Calu3 (cell line): Measurements from ENCODE around the gene CELA3B. TPM values are rescaled to one million over a fixed set of nuclear protein-coding genes. Genes with fewer than 3 reads are reported as not detected.

ENCODE experiments used
- BruUV-seq: library from RNA; stranded (reverse); fragments of 400-500 nt; replicated peaks from 2 replicates; lab custom pipeline; 2021; lab: Mats Ljungman, UMichigan
- CTCF ChIA-PET: fragments of 300-600 bp; sonication (Branson Sonifier 250); formaldehyde crosslinking; loops from one replicate; lab custom pipeline; 2022; ENCODE audit warnings: antibody characterized with exemption; lab: Charles Lee
- DNase-seq: peaks from one replicate; pipeline ENCODE4 v3.0.0; 2022
- H3K27ac Mint-ChIP-seq: one replicate; pipeline ENCODE4 v1.8.0; 2022; ENCODE audit warnings: mixed read lengths; ENCODE audit not compliant: unreplicated experiment
- H3K27me3 Mint-ChIP-seq: one replicate; pipeline ENCODE4 v1.8.0; 2022; ENCODE audit warnings: mixed read lengths; ENCODE audit not compliant: unreplicated experiment
- H3K36me3 Mint-ChIP-seq: one replicate; pipeline ENCODE4 v1.8.0; 2022; ENCODE audit warnings: mild to moderate bottlenecking, moderate library complexity, mixed read lengths; ENCODE audit not compliant: insufficient read depth, unreplicated experiment
- H3K4me1 Mint-ChIP-seq: one replicate; pipeline ENCODE4 v1.8.0; 2022; ENCODE audit warnings: mild to moderate bottlenecking, low read depth, mixed read lengths; ENCODE audit not compliant: unreplicated experiment
- H3K4me3 Mint-ChIP-seq: one replicate; pipeline ENCODE4 v1.8.0; 2022; ENCODE audit warnings: mild to moderate bottlenecking, low read depth, moderate library complexity, mixed read lengths; ENCODE audit not compliant: unreplicated experiment
- H3K9me3 Mint-ChIP-seq: one replicate; pipeline ENCODE4 v1.8.0; 2022; ENCODE audit warnings: low read depth, mixed read lengths; ENCODE audit not compliant: unreplicated experiment
- intact Hi-C: fragments of 100-400 bp; cut with micrococcal nuclease; formaldehyde crosslinking; loops from one replicate; pipeline ENCODE4 v1.10.0; 2022; ENCODE audit not compliant: unreplicated experiment
- total RNA-seq: library from RNA; stranded (reverse); gene quantifications from 2 replicates; pipeline ENCODE4 v1.2.3, GENCODE V29; 2022
- TF ChIP-seq, protein P1 (sequence below): fragments of 200-600 bp; IDR thresholded peaks from one replicate; pipeline ENCODE4 v1.8.0; 2022; ENCODE audit warnings: antibody characterized with exemption; ENCODE audit not compliant: unreplicated experiment

CELA3B gene
- total RNA-seq, 1 experiment from 2014 or later = not detected

DNA sequence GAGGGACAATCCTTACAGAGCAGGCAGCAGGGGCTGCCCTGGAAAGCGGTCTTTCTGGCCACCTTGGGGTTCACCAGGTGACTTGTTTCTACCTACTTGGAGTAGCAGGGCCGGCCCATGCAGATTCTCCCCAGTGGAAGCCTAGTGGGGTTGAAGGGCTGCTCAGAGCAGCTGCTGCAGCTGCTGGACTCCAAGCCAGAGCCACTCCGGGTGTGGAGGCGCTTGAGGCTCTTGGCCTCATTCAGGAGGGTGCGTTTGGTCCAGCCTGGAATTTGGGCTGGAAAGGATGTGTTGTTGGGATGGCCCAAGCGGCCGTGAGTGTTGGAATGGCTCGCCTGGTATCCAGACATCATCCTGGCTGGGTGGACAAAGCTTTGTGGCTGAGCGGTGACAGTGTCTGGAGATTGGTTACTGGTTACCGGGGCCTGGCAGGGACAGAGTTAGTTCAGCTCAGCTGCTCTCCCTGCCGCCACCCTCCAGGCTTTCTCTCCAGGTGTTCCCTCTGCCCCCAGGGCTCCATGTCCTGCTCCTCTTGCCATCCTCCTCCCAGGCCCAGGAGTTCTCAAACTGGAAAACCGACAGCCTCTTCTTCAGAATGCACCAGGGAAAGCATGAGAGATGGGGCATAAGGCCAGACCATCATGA, 25.5 kb upstream of the CELA3B start:
- TF ChIP-seq, protein P1, sequence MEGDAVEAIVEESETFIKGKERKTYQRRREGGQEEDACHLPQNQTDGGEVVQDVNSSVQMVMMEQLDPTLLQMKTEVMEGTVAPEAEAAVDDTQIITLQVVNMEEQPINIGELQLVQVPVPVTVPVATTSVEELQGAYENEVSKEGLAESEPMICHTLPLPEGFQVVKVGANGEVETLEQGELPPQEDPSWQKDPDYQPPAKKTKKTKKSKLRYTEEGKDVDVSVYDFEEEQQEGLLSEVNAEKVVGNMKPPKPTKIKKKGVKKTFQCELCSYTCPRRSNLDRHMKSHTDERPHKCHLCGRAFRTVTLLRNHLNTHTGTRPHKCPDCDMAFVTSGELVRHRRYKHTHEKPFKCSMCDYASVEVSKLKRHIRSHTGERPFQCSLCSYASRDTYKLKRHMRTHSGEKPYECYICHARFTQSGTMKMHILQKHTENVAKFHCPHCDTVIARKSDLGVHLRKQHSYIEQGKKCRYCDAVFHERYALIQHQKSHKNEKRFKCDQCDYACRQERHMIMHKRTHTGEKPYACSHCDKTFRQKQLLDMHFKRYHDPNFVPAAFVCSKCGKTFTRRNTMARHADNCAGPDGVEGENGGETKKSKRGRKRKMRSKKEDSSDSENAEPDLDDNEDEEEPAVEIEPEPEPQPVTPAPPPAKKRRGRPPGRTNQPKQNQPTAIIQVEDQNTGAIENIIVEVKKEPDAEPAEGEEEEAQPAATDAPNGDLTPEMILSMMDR = no peak
- peaks cover 2% of the 10 kb centered on the region for H3K36me3 Mint-ChIP-seq
- H3K27me3 Mint-ChIP-seq = no peaks in the 10 kb centered on the region
- H3K27ac Mint-ChIP-seq = no peak overlapping the region
- BruUV-seq = no TSS peak
- intact Hi-C loops = no loop called here
- CTCF ChIA-PET = interaction anchor here (0.6 to 0.7 kb wide), 3 partner anchors 100 to 128 kb away, joined by 3 to 4 read pairs (median 3); no protein-coding TSS in a partner anchor
- no peak for DNase-seq
- H3K4me1 Mint-ChIP-seq = peaks cover 2% of the 10 kb centered on the region
- no peak overlapping the region for H3K4me3 Mint-ChIP-seq
- no peaks in the 10 kb centered on the region for H3K9me3 Mint-ChIP-seq

DNA sequence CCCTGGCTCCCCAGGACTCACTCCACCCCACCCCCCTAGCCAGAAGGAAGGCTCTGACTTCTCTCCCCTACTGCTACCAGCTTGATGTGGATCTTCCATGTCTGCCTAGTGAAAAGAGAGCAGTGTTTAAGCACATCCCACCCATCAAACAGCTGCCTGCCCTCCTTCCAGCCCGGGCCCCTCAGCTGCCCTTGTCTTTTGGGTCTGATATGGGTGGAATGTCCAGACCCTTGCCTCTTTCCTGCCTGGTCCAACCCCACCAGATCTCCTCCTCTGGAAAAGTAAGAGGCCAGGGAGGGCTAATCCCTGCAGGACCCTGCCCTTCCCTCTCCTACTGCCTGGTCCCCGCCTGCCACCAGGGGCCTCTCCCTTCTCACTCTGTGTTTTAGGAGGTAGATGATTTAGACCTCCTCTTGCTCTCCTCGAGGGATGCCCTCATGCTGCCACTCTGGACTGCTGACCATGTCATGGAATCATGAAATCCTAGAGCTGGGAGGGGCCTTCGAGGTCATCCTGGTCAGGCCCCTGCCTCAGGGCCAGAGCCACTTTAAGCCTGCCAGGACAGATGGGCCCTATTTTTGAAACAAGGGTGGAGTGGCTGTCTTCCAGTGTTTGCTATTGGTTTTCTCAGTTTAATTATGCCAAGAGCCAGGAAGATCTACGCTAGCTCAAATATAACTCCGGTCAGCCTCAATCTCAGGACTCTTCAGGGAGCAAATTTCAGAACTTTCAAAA, 23.9 kb upstream of the CELA3B start:
- Mint-ChIP-seq H3K4me1 (peaks cover 17% of the 10 kb centered on the region), H3K27me3 (no peaks in the 10 kb centered on the region), H3K27ac (no peak overlapping the region), H3K9me3 (no peaks in the 10 kb centered on the region), H3K4me3 (no peak overlapping the region), H3K36me3 (peaks cover 17% of the 10 kb centered on the region)
- TF ChIP-seq, protein P1 = no peak
- intact Hi-C loops = no loop called here
- CTCF ChIA-PET = no interaction called here
- DNase-seq = no peak
- no TSS peak for BruUV-seq

DNA sequence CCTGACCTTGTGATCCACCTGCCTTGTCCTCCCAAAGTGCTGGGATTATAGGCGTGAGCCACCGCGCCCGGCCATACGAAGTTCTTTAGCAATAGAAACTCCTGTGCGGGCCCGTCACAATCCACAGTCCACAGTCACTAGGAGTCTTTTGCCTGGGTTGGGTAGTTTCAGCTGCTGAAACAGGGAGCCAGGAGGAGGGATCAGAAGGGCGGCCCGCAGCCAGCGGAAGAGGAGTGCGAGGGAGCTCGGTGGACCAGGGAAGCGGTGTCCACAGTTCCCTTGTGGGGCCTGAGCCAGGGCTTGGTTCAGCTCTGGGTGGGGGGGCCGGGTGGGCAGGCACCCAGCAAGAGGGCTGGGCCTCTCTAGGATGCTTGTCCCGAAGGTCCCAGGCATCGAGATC, 21.8 kb upstream of the CELA3B start:
- CTCF ChIA-PET = interaction anchor here (0.7 to 1.0 kb wide), 2 partner anchors 15 to 538 kb away, joined by 3 read pairs; no protein-coding TSS in a partner anchor
- intact Hi-C loops = no loop called here
- Mint-ChIP-seq H3K4me3 (no peak overlapping the region), H3K27me3 (no peaks in the 10 kb centered on the region), H3K36me3 (peaks cover 22% of the 10 kb centered on the region), H3K4me1 (peaks cover 26% of the 10 kb centered on the region), H3K9me3 (no peaks in the 10 kb centered on the region), H3K27ac (no peak overlapping the region)
- TF ChIP-seq, protein P1 = no peak
- DNase-seq = no peak
- no TSS peak for BruUV-seq

DNA sequence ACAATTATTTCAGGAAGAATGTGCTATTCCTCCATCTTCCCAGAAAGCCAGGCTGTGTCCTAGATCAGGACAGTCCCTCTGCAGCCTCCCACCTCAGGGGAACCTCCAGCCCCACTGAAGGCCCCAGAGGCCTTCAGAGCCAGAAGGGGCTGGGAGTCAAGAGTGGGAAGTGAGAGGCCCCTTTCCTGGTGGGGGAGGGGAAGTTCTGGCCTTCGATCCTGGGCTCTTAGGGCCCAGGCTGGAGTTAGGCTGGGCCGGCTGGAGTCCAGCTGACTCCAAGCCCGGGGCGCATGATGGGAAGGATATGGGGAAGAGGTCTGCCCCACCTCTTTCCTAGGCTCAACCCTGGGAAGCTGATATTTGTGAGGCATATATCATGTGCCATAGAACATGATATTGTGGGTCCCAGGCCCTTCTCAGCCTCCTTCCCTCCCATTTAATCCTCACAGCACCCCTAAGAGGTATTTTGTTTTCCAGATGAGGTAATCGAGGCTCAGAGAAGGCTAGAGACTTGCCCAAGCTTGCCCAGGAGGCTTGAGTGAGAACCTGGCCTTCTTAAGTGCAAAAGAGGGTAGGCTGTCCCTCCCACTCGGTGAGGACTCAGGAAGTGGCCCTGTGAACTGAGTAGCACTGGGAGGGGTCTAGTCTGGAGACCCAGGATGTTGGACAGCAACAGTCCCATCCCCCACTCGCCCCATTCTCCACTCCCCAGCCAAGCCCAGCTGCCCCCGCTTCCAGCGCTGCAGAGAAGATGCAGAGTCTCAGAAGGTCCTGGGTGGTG, 21.1 kb upstream of the CELA3B start:
- peaks cover 22% of the 10 kb centered on the region for H3K36me3 Mint-ChIP-seq
- CTCF ChIA-PET = interaction anchor here (1.0 kb wide), 1 partner anchor 16 kb away, joined by 3 read pairs; no protein-coding TSS in a partner anchor
- H3K4me1 Mint-ChIP-seq = peaks cover 26% of the 10 kb centered on the region
- BruUV-seq = no TSS peak
- intact Hi-C loops = no loop called here
- TF ChIP-seq, protein P1 = no peak
- H3K9me3 Mint-ChIP-seq = no peaks in the 10 kb centered on the region
- no peak overlapping the region for H3K4me3 Mint-ChIP-seq
- H3K27me3 Mint-ChIP-seq = no peaks in the 10 kb centered on the region
- DNase-seq = no peak
- no peak overlapping the region for H3K27ac Mint-ChIP-seq
